BLaER1 treated with 17β-estradiol and CSF1 and Interleukin-3, amounts not matched to agents 10 nM and 100 nM (cell line): ENCODE measurements around the gene KCTD16.

Experiments used
- H3K27ac ChIP-seq, 11 experiments: shearing (Covaris generic); formaldehyde crosslinking; 2 replicates each; pipeline ENCODE4 v1.8.1; 2022
- H3K27me3 ChIP-seq, 11 experiments: shearing (Covaris generic); formaldehyde crosslinking; 2 replicates each; pipeline ENCODE4 v1.8.1; 2022
- H3K36me3 ChIP-seq, 11 experiments: shearing (Covaris generic); formaldehyde crosslinking; 2 replicates each; pipeline ENCODE4 v1.8.1; 2022
- H3K4me1 ChIP-seq, 10 experiments: shearing (Covaris generic); formaldehyde crosslinking; 2 replicates each; pipeline ENCODE4 v1.8.1; 2022
- H3K4me2 ChIP-seq, 11 experiments: shearing (Covaris generic); formaldehyde crosslinking; 2 replicates each; pipeline ENCODE4 v1.8.1; 2022
- H3K4me3 ChIP-seq, 10 experiments: shearing (Covaris generic); formaldehyde crosslinking; 2 replicates each; pipeline ENCODE4 v1.8.1; 2022
- H3K9ac ChIP-seq, 11 experiments: shearing (Covaris generic); formaldehyde crosslinking; 2 replicates each; pipeline ENCODE4 v1.8.1; 2022
- H3K9me3 ChIP-seq, 11 experiments: shearing (Covaris generic); formaldehyde crosslinking; replicated peaks in 1 of 11; 2 replicates each; pipeline ENCODE4 v1.8.1; 2022
- H4K20me1 ChIP-seq, 11 experiments: shearing (Covaris generic); formaldehyde crosslinking; 2 replicates each; pipeline ENCODE4 v1.8.1; 2022
- Cebpa-rat ChIP-seq, 11 experiments: shearing (Covaris generic); IDR thresholded peaks; 2 replicates each; pipeline ENCODE4 v1.8.1; 2022

Gene KCTD16

DNA sequence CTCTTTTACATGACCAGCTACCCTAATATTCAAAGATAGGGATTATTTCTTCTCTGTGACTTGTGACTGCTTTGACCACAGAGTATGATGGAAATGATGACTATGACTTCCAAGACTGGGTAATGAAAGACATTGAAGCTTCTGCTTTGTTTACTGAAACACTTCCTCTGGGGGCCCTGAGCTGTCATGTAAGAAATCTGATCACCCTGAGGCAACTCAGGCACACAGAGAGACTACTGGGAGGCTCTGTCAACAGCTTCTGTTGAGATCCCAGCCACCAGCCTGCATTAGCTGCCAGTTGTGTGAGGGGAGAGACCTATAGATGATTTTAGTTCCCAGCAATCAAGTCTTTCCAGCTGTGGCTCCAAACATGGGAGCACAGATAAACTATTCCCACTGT lies 76.5 kb downstream of the KCTD16 start:
- H3K27ac ChIP-seq = peak overlapping the region in 2 of 11 experiments; percentile 47 to 50; a peak in 3 of 22 replicates
- no peak overlapping the region for H3K4me3 ChIP-seq
- no peaks in the 10 kb centered on the region for H3K9me3 ChIP-seq
- peaks cover 0 to 13% (median 1%) of the 10 kb centered on the region in 10 experiments; a peak in 3 of 20 replicates for H3K4me1 ChIP-seq
- TF ChIP-seq Cebpa-rat (IDR thresholded peaks at IDR 0.05) = no peak
- H3K4me2 ChIP-seq = peak overlapping the region in 3 of 11 experiments; percentile 24 to 47 (median 47); a peak in 5 of 22 replicates
- no peak overlapping the region for H3K9ac ChIP-seq
- H3K27me3 ChIP-seq = no peaks in the 10 kb centered on the region
- H3K36me3 ChIP-seq = no peaks in the 10 kb centered on the region
- H4K20me1 ChIP-seq = no peaks in the 10 kb centered on the region

GRCh38 chr5:144248015-144248414 lies 77.3 kb downstream of the KCTD16 start:
- H3K4me3 ChIP-seq = no peak overlapping the region
- H3K9ac ChIP-seq = no peak overlapping the region
- no peaks in the 10 kb centered on the region for H4K20me1 ChIP-seq
- no peaks in the 10 kb centered on the region for H3K9me3 ChIP-seq
- no peak overlapping the region for H3K4me2 ChIP-seq
- peaks cover 0 to 13% (median 1%) of the 10 kb centered on the region in 10 experiments; a peak in 3 of 20 replicates for H3K4me1 ChIP-seq
- H3K27me3 ChIP-seq = no peaks in the 10 kb centered on the region
- no peak overlapping the region for H3K27ac ChIP-seq
- no peak for TF ChIP-seq Cebpa-rat (IDR thresholded peaks at IDR 0.05)
- H3K36me3 ChIP-seq = no peaks in the 10 kb centered on the region

GRCh38 chr5:144249755-144250464 lies 79.2 kb downstream of the KCTD16 start:
- H3K9ac ChIP-seq = no peak overlapping the region
- no peak overlapping the region for H3K4me2 ChIP-seq
- H3K9me3 ChIP-seq = no peaks in the 10 kb centered on the region

DNA sequence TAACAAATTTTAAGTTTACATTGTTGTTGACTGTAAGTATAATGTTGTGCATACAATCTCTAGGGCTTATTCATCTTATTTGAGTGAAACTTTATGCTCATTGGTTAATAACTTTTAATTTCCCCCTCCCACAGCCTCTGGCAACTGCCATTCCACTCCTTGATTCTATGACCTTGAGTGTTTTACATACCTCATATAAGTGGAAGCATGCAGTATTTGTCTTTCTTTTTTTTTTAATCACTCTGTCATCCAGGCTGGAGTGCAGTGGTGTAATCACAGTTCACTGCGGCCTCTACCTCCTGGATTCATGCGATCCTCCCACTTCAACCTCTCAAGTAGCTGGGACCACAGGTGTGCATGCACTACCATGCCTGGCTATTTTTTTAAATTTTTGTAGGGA lies 83.9 kb downstream of the KCTD16 start:
- Histone ChIP-seq H3K9ac (no peak overlapping the region), H3K36me3 (no peaks in the 10 kb centered on the region), H3K27ac (no peak overlapping the region), H3K4me2 (no peak overlapping the region), H4K20me1 (no peaks in the 10 kb centered on the region), H3K4me3 (no peak overlapping the region), H3K9me3 (no peaks in the 10 kb centered on the region), H3K4me1 (no peaks in the 10 kb centered on the region), H3K27me3 (no peaks in the 10 kb centered on the region)
- no peak for TF ChIP-seq Cebpa-rat (IDR thresholded peaks at IDR 0.05)

More at GRCh38 chr5:144249755-144250464, 79.2 kb downstream of the KCTD16 start:
- Histone ChIP-seq H3K27me3 (no peaks in the 10 kb centered on the region), H3K27ac (no peak overlapping the region), H4K20me1 (no peaks in the 10 kb centered on the region), H3K4me3 (no peak overlapping the region), H3K4me1 (peaks cover 0 to 13% (median 1%) of the 10 kb centered on the region in 10 experiments; a peak in 3 of 20 replicates), H3K36me3 (no peaks in the 10 kb centered on the region)
- no peak for TF ChIP-seq Cebpa-rat (IDR thresholded peaks at IDR 0.05)

DNA sequence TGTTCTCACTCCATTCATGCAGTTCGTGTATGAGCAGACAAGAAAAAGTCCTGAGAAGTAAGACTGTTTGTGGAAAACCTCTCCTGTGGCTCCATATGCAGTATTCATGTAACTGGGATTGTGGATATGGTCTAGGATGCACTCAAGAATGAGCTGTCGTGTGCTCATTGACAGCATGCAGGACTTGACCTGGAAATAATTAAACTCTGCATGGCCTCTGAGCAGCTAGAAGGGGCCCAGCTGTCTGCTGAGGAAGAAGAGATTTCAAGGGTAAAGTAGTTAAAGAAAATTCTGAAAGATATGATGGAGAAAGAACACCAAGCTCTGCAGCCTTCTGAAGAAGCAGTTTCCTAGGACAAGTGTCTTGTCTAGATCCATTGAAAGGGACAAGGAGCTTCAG lies 89.4 kb downstream of the KCTD16 start:
- Histone ChIP-seq H3K4me2 (no peak overlapping the region), H3K9me3 (no peaks in the 10 kb centered on the region), H3K27ac (no peak overlapping the region), H3K4me1 (no peaks in the 10 kb centered on the region), H3K9ac (no peak overlapping the region), H3K4me3 (no peak overlapping the region), H3K27me3 (no peaks in the 10 kb centered on the region), H4K20me1 (no peaks in the 10 kb centered on the region), H3K36me3 (no peaks in the 10 kb centered on the region)
- TF ChIP-seq Cebpa-rat (IDR thresholded peaks at IDR 0.05) = no peak

DNA sequence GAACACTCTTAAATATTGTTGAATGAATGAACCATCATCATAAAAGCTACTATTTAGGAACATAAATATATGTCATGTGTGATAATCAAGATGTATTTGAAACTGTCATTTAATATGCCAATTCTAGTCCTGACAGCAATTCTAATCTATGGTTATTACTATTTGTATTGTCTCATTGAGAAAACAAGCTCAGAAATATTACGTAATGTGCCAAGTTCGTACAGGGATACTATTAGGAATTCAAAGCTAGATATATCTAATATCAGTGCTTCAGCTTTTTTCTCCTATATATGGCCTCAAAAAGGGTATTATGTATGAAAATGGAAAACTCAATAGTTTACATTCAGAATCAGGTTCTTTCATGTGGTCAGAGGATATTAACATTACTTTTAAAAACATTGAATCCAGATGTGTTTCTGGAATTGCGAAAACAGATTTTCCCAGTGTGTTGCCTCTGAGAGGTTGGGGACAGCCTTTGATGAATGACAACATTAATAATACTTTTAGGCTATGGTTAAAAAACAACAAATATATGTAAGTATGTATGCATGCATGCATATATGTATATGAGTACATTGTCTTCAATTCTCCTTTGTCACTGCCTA lies 95.1 kb downstream of the KCTD16 start:
- TF ChIP-seq Cebpa-rat (IDR thresholded peaks at IDR 0.05) = 0 out of 22 replicates have a peak, but pooled peaks of 1 of the 11 experiments have one; percentile 21
- H3K4me3 ChIP-seq = no peak overlapping the region
- H3K4me1 ChIP-seq = no peaks in the 10 kb centered on the region
- H3K9me3 ChIP-seq = 0 out of 22 replicates have a peak, but pooled peaks cover 0 to 6% (median 0%) of the 10 kb centered on the region in 11 experiments
- no peaks in the 10 kb centered on the region for H3K27me3 ChIP-seq
- H3K36me3 ChIP-seq = no peaks in the 10 kb centered on the region
- no peak overlapping the region for H3K4me2 ChIP-seq
- no peak overlapping the region for H3K9ac ChIP-seq
- H3K27ac ChIP-seq = no peak overlapping the region
- H4K20me1 ChIP-seq = no peaks in the 10 kb centered on the region

DNA sequence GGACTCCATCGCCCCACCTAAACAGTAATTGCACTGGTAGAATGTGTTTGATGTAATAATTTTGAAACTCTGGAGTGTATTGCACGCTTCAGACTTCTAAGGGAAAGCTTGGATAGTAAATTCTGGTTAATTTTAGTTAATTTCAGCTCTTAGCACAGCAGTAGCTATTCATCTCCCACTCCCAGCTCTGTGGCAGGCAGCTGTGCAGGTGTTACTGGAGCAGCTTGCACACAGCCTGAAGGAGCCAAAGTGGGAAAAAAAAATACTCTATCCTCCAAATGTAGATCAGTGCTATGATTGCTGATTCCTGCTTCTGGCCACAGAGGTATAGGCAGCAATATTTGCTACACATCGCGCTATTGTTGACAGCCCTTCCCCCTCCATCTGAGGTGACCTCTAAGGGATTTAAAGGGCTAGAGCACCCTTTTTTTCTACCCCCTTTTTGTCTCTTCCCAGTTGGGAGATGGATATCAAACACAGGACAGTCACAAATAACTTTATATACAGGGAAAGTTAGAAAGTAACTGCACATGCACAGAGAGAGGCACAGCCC lies 97.4 kb downstream of the KCTD16 start:
- H4K20me1 ChIP-seq = no peaks in the 10 kb centered on the region
- H3K9me3 ChIP-seq = peaks cover 0 to 14% (median 8%) of the 10 kb centered on the region in 11 experiments; a peak in 15 of 22 replicates
- no peaks in the 10 kb centered on the region for H3K4me1 ChIP-seq
- H3K36me3 ChIP-seq = no peaks in the 10 kb centered on the region
- no peak overlapping the region for H3K27ac ChIP-seq
- no peak overlapping the region for H3K9ac ChIP-seq
- no peaks in the 10 kb centered on the region for H3K27me3 ChIP-seq
- H3K4me3 ChIP-seq = no peak overlapping the region
- H3K4me2 ChIP-seq = no peak overlapping the region
- TF ChIP-seq Cebpa-rat (IDR thresholded peaks at IDR 0.05) = no peak

DNA sequence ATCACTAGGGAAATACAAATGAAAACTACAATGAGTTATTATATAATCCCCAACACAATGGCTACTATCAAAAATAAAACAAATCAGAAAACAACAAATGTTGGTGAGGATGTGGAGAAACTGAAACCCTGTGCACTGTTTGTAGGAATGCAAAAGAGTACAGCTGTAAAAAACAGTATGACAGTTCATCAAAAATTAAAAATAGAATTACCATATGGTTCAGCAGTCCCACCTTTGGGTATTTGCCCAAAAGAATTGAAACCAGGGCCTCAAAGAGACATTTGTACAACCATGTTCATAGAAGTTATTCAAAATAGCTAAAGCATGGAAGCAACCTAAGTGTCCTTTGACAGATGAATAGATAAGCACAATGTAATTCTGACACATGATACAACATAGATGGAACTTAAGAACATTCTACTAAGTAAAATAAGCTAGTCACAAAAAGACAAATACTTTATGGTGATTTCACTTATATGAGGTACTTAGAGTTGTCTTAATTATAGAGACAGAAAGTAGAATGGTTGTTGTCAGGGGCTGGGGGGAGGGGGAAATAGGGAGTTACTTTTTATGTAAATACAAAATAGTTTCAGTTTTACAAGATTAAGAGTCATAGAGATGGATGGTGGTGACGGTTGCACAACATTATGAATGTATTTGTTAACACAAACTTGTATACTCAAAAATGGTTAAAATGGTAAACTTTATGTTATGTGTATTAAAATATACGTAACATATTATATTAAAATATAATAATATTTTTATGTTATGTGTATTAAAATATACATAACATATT lies 102.8 kb downstream of the KCTD16 start:
- Histone ChIP-seq H3K9ac (no peak overlapping the region), H3K36me3 (no peaks in the 10 kb centered on the region), H3K27me3 (no peaks in the 10 kb centered on the region), H3K9me3 (peaks cover 0 to 14% (median 8%) of the 10 kb centered on the region in 11 experiments; a peak in 15 of 22 replicates), H4K20me1 (no peaks in the 10 kb centered on the region), H3K4me1 (no peaks in the 10 kb centered on the region), H3K4me3 (no peak overlapping the region), H3K27ac (no peak overlapping the region), H3K4me2 (no peak overlapping the region)
- TF ChIP-seq Cebpa-rat (IDR thresholded peaks at IDR 0.05) = no peak

DNA sequence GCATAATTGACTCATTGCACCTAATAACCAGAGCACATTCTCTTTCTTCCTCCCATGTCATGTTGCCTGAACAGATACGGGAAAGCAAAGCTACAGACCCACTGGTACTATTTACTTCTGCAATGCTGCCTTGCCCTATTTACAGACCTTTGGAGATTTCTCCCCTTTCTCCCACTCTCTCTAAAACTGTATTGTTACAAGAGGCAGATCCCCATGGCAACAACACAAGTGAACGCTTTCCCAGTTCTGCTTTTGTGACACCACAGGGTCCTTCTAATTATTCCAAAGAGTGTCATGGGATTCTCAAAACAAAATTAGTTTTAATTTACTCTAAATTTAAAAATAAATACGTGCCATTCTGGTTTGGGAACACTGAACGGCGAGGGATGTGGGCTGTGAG lies 104.7 kb downstream of the KCTD16 start:
- Histone ChIP-seq H3K4me1 (no peaks in the 10 kb centered on the region), H3K27ac (no peak overlapping the region), H4K20me1 (no peaks in the 10 kb centered on the region), H3K4me2 (no peak overlapping the region), H3K9me3 (peaks cover 0 to 9% (median 7%) of the 10 kb centered on the region in 11 experiments; a peak in 15 of 22 replicates), H3K27me3 (no peaks in the 10 kb centered on the region), H3K9ac (no peak overlapping the region), H3K36me3 (no peaks in the 10 kb centered on the region), H3K4me3 (no peak overlapping the region)
- no peak for TF ChIP-seq Cebpa-rat (IDR thresholded peaks at IDR 0.05)
